Left forelimb (tissue), 1 donor: ENCODE data around the gene SAP30BP.

Source experiments
- DNase-seq: peaks from one replicate; pipeline ENCODE4 v3.0.0-alpha.2; 2018; ENCODE audit warnings: low spot score

Gene SAP30BP

GRCh38 chr17:75720656-75721462 lies 53.7 kb downstream of the SAP30BP start, which contains the start of gene ITGB4:
TSS of gene ITGB4 (plus strand) at chr17:75721459. CDS start at chr17:75724704, 3,245 bp downstream.
- no peak for DNase-seq

DNA sequence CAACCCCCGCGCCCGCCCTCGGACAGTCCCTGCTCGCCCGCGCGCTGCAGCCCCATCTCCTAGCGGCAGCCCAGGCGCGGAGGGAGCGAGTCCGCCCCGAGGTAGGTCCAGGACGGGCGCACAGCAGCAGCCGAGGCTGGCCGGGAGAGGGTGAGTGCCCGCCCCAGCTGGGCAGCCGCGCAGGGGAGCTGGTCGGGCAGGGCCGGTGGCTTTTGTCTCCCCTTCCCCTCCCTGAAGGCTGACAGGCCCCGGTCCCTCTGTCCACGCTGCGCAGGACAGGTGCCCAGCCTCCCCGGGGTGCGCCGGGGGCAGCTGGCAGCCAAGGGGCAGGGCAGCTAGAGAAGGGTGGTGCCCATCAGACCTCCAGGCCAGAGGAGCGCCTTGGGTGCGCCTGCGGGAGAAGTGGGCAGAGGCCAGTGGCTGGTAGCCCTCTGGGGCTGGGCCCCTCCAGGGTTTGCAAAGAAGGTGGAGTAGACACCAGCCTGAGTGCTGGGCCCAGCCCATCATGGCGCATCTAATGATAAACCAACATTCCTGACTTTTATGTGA lies 54.4 kb downstream of the SAP30BP start:
- DNase-seq = no peak

GRCh38 chr17:75722076-75722475 lies 54.9 kb downstream of the SAP30BP start:
- no peak for DNase-seq

DNA sequence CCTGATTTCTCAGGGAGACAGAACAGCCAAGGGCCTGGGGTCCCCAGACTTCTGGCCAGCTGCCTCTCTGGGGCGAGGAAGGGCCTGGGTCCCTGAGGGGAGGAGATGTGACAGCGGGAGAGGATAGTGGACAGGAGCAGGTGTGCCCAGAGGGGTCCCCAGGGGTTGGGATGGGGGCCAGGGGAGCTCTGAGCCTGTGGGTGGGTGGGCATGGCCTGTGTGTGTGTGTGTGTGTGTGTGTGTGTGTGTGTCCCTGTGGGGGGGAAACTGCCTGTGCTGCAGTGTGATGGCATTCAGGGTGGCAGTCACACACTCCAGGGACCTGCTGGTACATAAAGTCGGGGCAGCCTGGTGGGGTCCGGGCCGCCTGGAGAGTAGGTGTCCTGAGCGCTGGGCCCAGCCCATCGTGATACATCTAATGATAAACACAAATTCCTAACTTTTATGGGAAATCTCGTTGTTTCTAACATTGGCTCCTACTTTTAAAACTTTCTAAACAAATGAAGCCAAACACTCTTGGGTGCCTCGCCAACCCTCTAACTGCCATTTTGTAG lies 55.5 kb downstream of the SAP30BP start:
- no peak for DNase-seq

DNA sequence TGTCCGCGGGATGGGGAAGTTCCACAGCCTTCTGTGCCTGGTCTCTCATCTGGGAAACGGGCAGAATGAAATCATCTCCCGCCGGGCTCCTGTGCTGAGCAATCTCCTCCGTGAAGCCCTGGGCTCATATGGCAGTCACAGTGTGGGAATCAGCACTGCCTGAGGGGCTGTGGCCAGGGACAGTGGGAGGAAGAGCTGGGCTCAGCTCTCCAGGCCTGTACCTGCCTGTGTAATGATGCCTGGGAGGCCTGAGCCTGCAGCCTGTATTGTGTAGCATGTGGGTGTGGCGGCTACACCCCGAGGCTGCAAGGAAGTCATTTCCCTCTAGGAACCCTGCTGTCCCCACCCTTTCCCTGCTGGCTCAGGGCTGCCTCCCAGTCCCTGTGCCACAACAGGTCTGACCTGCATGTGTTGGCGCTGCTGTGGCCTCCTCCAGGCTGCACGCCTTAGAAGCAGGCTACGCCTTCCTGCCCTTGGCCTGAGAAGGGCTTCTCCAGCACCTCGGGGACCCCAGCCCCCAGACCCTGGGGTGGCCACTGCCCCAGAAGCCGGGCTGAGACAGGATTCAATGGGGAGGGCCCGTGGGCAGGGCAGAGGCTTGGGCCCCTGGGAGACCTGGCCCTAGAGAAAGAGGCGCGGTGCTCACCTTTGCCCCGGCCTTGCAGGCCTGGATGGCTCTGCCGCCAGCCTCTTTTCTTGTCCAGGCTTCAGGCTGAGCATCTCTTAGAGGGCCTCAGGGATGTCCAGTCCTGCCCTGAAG lies 56.2 kb downstream of the SAP30BP start:
- DNase-seq = no peak

- DNase-seq = no peak
These were observed 57.2 kb downstream of the SAP30BP start for GRCh38 chr17:75724016-75725003.

DNA sequence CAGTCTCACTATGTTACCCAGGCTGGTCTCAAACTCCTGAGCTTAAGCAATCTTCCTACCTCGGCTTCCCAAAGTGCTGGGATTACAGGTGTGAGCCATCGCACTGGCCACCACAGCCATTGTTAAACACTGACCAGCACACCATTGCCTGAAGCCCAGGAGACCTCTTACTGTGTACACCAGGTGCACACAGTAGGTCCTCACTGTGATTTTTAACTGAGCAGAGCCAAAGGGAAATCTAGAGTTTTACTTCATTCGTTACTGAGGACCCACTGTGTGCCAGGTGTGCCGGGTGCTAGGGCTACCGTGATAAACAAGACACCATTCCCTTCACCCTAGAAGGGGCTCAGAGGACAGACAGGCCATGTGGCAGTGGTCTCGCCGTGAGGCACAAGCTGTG lies 58.4 kb downstream of the SAP30BP start:
- no peak for DNase-seq

- DNase-seq = no peak
These were observed 60.3 kb downstream of the SAP30BP start for GRCh38 chr17:75727391-75727790.

DNA sequence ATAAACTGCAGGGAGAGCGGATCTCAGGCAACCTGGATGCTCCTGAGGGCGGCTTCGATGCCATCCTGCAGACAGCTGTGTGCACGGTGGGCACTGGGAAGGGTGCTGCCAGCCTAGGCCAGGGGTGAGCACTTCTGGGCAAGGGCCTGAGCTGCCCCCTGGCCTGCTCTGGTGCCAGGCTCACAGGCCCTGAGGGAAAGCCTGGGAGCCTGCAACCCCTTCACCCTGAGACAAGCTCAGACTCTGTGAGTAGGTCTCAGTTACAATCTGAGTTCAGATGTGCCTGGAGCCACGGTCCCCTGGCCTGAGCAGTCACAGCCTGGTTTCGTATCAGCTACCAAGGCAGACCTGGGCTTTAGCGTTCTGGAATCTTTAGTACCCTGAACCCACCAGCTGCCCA lies 62.2 kb downstream of the SAP30BP start:
- DNase-seq = no peak

DNA sequence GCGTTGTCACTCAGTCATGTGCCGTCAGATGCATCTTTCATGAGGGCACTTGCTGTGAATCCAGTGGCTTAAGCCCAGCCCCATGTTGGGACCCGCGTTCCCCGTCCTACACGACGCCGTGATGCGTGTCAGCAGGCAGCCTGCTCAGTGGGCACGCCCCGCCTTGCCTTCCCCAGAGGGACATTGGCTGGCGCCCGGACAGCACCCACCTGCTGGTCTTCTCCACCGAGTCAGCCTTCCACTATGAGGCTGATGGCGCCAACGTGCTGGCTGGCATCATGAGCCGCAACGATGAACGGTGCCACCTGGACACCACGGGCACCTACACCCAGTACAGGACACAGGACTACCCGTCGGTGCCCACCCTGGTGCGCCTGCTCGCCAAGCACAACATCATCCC lies 62.9 kb downstream of the SAP30BP start:
- no peak for DNase-seq

DNA sequence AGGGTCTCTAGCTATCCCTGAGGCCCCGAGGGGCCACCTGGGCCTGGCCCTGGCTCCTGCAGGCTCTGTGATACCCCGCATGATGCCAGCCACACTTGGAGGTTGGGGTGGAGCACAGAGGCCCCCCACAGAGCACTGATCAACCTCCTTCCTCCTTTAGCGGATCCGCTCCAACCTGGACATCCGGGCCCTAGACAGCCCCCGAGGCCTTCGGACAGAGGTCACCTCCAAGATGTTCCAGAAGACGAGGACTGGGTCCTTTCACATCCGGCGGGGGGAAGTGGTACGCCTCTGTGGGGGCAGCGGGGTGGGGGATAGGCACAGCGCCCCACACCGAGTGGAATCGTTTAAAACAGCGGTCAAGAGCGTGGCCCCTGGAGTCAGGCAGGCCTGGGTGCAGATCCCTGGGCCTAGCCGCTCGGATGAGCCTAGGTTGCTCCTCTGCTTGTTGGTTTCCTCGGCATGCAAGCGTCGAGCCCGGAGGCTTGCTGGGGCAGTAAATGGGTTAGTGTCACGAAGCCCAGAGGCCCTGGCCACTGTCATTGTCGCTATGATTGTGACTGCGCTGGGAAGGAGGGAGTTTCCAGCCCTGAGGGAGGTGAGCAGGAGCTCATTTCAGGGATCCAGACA lies 64.1 kb downstream of the SAP30BP start:
- no peak for DNase-seq

GRCh38 chr17:75731716-75732498 lies 64.8 kb downstream of the SAP30BP start:
- no peak for DNase-seq

DNA sequence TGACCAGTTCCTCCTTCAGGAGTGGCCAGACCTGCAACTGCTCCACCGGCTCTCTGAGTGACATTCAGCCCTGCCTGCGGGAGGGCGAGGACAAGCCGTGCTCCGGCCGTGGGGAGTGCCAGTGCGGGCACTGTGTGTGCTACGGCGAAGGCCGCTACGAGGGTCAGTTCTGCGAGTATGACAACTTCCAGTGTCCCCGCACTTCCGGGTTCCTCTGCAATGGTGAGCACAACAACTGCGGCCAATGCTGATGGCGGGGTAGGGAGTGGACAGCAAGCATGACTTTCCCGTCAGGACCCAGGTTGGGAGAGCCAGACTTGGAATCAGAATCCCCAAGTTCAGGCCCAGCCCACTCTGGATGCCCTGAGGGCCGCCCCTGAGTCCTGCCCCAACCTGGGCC lies 66.3 kb downstream of the SAP30BP start:
- DNase-seq = no peak

GRCh38 chr17:75734674-75735294 lies 67.6 kb downstream of the SAP30BP start:
- DNase-seq = no peak

GRCh38 chr17:75736173-75736835 lies 69.2 kb downstream of the SAP30BP start:
- DNase-seq = no peak

DNA sequence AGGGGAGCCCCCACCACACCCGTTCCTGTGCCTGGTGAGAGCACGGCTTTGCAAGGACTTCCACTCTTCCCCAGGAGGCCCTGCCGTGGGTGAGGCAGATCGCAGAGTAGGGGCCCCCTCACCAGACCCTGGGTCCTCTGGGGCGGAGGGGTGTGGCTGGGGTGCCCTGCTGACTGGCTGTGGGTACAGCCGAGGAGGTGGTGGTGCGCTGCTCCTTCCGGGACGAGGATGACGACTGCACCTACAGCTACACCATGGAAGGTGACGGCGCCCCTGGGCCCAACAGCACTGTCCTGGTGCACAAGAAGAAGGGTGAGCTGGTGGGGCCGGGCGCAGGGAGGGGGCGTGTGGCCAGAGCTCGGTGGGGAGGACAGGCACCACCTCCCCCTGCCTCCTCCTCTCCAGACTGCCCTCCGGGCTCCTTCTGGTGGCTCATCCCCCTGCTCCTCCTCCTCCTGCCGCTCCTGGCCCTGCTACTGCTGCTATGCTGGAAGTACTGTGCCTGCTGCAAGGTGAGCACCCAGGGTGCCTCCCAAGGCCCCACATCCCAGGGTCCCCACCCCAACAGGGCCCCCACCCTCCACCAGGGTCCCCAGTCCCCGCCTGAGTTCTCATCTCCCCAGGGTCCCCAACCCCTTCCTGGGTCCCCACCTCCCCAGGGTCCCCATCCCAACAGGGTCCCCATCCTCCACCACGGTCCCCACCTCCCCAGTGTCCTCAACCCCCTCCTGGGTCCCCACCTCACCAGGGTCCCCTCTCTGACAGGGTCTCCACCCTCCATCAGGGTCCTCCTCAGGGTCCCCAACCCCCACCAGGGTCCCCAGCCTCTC lies 70.2 kb downstream of the SAP30BP start:
- DNase-seq = no peak

DNA sequence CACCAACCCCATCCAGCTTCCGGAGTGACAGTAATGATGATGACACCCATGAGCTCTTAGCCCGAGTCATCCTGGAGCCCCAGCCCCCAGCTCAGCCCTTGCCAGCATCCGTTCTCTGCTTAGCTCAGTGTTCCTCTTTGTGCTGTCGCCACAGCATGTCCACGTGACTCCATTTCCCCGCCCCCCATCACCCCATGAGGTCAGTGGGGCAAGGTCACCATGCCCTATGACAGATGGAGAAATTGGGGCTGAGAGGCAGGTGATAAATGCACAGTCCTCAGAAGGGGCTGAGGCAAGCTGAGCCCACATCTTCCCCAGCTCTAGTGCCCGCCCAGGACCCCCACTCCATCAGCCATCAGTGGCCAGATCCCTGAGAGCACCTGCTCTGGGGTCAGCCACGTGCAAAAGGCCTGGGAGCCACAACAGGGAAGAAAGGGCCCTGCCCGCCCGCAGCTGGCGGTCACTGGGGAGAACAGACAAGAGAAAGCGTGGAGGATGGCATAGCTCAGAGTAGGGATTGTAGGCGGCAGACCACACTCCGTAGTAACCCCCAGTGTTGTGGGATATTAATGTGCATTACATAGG lies 71.2 kb downstream of the SAP30BP start:
- no peak for DNase-seq

- no peak for DNase-seq
These were observed 72.0 kb downstream of the SAP30BP start for GRCh38 chr17:75739174-75739573.
